Measurements from ENCODE around the gene LMTK3. TPM values are rescaled to one million over a fixed set of nuclear protein-coding genes. Genes with fewer than 3 reads are reported as not detected.

Gene LMTK3
- polyA plus RNA-seq, 1 donor (not counting 4 experiments of a cell fraction or from before 2014, with no cell fraction given): 0.51 TPM

DNA sequence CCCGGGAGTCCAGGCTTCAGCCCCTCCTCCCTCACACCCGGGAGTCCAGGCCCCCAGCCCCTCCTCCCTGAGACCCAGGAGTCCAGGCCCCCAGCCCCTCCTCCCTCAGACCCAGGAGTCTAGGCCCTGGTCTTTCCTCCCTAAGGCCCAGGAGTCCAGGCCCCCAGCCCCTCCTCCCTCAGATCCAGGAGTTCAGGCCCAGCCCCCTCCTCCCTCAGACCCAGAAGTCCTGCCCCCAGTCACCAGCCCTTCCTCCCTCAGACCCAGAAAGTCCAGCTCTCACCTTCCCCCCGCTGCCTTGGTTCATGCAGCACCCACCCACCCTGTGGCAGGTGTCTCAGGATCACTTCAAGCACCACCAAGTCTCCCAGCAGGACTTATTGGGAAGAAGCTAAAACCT lies 28.3 kb downstream of the LMTK3 start:
- H3K79me2 ChIP-seq (ENCODE audit: control insufficient read depth, insufficient read depth, low read length): no peaks in the 10 kb centered on the region
- peaks cover 1% of the 10 kb centered on the region for H3K9me1 ChIP-seq (ENCODE audit: control insufficient read depth, extremely low read depth, insufficient read depth, low read length)
- peaks cover 5 to 12% of the 10 kb centered on the region in 2 experiments for H3K36me3 ChIP-seq (ENCODE audit: control insufficient read depth in 2 of 2, extremely low read depth in 1 of 2, insufficient read depth in 2 of 2, low read length in 2 of 2)
- no peak overlapping the region for H3K9ac ChIP-seq (ENCODE audit: control insufficient read depth, extremely low read depth, insufficient read depth, low read length)
- H3K4me2 ChIP-seq (ENCODE audit: control insufficient read depth, extremely low read depth, insufficient read depth, low read depth, low read length): no peak overlapping the region
- TF ChIP-seq EZH2 (IDR thresholded peaks at IDR 0.05; ENCODE audit: low read length): no peak
- TF ChIP-seq, protein P1, sequence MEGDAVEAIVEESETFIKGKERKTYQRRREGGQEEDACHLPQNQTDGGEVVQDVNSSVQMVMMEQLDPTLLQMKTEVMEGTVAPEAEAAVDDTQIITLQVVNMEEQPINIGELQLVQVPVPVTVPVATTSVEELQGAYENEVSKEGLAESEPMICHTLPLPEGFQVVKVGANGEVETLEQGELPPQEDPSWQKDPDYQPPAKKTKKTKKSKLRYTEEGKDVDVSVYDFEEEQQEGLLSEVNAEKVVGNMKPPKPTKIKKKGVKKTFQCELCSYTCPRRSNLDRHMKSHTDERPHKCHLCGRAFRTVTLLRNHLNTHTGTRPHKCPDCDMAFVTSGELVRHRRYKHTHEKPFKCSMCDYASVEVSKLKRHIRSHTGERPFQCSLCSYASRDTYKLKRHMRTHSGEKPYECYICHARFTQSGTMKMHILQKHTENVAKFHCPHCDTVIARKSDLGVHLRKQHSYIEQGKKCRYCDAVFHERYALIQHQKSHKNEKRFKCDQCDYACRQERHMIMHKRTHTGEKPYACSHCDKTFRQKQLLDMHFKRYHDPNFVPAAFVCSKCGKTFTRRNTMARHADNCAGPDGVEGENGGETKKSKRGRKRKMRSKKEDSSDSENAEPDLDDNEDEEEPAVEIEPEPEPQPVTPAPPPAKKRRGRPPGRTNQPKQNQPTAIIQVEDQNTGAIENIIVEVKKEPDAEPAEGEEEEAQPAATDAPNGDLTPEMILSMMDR (optimal IDR thresholded peaks at IDR 0.05 in 1 of 3, IDR thresholded peaks at IDR 0.05 in 1 of 3, conservative IDR thresholded peaks at IDR 0.05 in 1 of 3; ENCODE audit: extremely low read depth in 1 of 3, insufficient read depth in 2 of 3, low read length in 3 of 3): no peak
- peaks cover 41% of the 10 kb centered on the region for H3K4me1 ChIP-seq (ENCODE audit: control insufficient read depth, extremely low read depth, insufficient read depth, low read length)
- no peaks in the 10 kb centered on the region for H3K27me3 ChIP-seq (ENCODE audit: control insufficient read depth, extremely low read depth, insufficient read depth, low read length)
- dilution Hi-C loops (cut with MboI; ENCODE audit: extremely low pct_ligation_motif_present, low sequenced_read_pairs): no loop called here
- no peaks in the 10 kb centered on the region for H3K9me3 ChIP-seq (ENCODE audit: control insufficient read depth, low read depth, low read length)
- no peak overlapping the region for H3K4me3 ChIP-seq (ENCODE audit: control insufficient read depth in 2 of 3, extremely low read depth in 1 of 3, insufficient read depth in 2 of 3, low read depth in 1 of 3, low read length in 3 of 3)
- H3K27ac ChIP-seq (ENCODE audit: control insufficient read depth, insufficient read depth, low read length): no peak overlapping the region
- no peak overlapping the region for H2AFZ ChIP-seq (ENCODE audit: control insufficient read depth, low read length)
- DNase-seq (ENCODE audit: low read depth, low spot score) (no peak), FAIRE-seq (no peak)
- H4K20me1 ChIP-seq (ENCODE audit: control insufficient read depth, extremely low read depth, insufficient read depth, low read length): no peaks in the 10 kb centered on the region

DNA sequence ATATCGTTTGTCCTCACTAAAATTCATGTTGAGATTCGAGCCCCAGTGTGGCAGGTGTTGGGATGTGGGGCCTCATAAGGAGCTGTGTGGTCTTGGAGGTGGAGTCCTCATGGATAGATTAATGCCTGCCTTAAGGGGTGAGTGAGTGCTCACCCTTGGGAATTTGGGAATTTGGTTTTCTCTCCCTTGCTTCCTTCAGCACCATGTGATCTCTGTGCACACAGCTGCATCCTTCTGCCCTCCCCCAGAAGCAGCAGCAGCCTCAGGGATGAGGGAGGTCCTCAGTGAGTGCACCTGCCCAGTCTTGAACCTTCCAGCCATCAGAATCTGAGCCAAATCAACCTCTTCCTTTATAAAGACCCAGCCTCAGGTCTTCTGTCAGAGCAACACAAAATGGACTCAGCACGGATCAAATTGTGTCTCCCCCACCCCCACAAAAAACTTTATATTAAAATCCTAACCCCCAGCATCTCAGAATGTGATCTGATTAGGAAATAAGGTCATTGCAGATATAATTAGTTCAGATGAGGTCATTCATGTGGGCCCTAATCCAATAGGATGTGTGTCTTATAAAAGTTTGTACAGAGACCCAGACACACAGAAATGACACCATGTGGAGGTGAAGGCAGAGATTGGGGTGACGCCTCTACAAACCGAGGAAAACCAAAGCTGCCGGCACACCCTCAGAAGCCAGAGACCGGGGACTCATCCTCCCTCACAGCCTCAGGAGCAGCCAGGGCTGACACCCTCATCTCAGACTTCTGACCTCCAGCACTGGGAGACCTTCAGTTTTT lies 29.6 kb downstream of the LMTK3 start:
- DNase-seq (ENCODE audit: low read depth, low spot score) (no peak), FAIRE-seq (no peak)
- Histone ChIP-seq H3K27me3 (ENCODE audit: control insufficient read depth, extremely low read depth, insufficient read depth, low read length) (no peaks in the 10 kb centered on the region), H3K9me3 (ENCODE audit: control insufficient read depth, low read depth, low read length) (no peaks in the 10 kb centered on the region), H3K9me1 (ENCODE audit: control insufficient read depth, extremely low read depth, insufficient read depth, low read length) (no peaks in the 10 kb centered on the region), H2AFZ (ENCODE audit: control insufficient read depth, low read length) (no peak overlapping the region), H3K9ac (ENCODE audit: control insufficient read depth, extremely low read depth, insufficient read depth, low read length) (no peak overlapping the region), H3K4me1 (ENCODE audit: control insufficient read depth, extremely low read depth, insufficient read depth, low read length) (peaks cover 29% of the 10 kb centered on the region), H3K79me2 (ENCODE audit: control insufficient read depth, insufficient read depth, low read length) (no peaks in the 10 kb centered on the region), H3K27ac (ENCODE audit: control insufficient read depth, insufficient read depth, low read length) (no peak overlapping the region), H4K20me1 (ENCODE audit: control insufficient read depth, extremely low read depth, insufficient read depth, low read length) (no peaks in the 10 kb centered on the region), H3K36me3 (ENCODE audit: control insufficient read depth in 2 of 2, extremely low read depth in 1 of 2, insufficient read depth in 2 of 2, low read length in 2 of 2) (peaks cover 8 to 16% of the 10 kb centered on the region in 2 experiments), H3K4me3 (ENCODE audit: control insufficient read depth in 2 of 3, extremely low read depth in 1 of 3, insufficient read depth in 2 of 3, low read depth in 1 of 3, low read length in 3 of 3) (no peak overlapping the region), H3K4me2 (ENCODE audit: control insufficient read depth, extremely low read depth, insufficient read depth, low read depth, low read length) (no peak overlapping the region)
- dilution Hi-C loops (cut with MboI; ENCODE audit: extremely low pct_ligation_motif_present, low sequenced_read_pairs): no loop called here
- TF ChIP-seq, protein P1 (optimal IDR thresholded peaks at IDR 0.05 in 1 of 3, IDR thresholded peaks at IDR 0.05 in 1 of 3, conservative IDR thresholded peaks at IDR 0.05 in 1 of 3; ENCODE audit: extremely low read depth in 1 of 3, insufficient read depth in 2 of 3, low read length in 3 of 3): no peak
- TF ChIP-seq EZH2 (IDR thresholded peaks at IDR 0.05; ENCODE audit: low read length): no peak

Data from keratinocyte (primary cell).